Amniotic stem cell (primary cell): ENCODE data around the gene DCANP1.
A peak's percentile ranks its signal among the peaks of the same experiment; 100 is the strongest.

ENCODE experiments used
- DNase-seq: peaks from one replicate; lab custom pipeline; 2025; lab: John Stamatoyannopoulos, UW

The DCANP1 gene

GRCh38 chr5:135423146-135423845 is 23.9 kb downstream of the DCANP1 start:
- DNase-seq, result no peak

GRCh38 chr5:135422419-135422818 is 24.7 kb downstream of the DCANP1 start:
- no peak for DNase-seq

- DNase-seq, result no peak
These were observed 30.1 kb downstream of the DCANP1 start for GRCh38 chr5:135417083-135417482.

GRCh38 chr5:135405082-135405481 is 42.1 kb downstream of the DCANP1 start:
- DNase-seq, result no peak

- DNase-seq, result no peak
These were observed 45.1 kb downstream of the DCANP1 start for GRCh38 chr5:135402031-135402430.

GRCh38 chr5:135400866-135401265 is 46.3 kb downstream of the DCANP1 start:
- no peak for DNase-seq

GRCh38 chr5:135399794-135400542 is 47.2 kb downstream of the DCANP1 start:
- DNase-seq, result no peak

- DNase-seq, result peak; percentile 83
These were observed 48.0 kb downstream of the DCANP1 start, which contains the start of gene MACROH2A1 for GRCh38 chr5:135398855-135399793. TSS of gene MACROH2A1 (minus strand) at chr5:135399231. CDS start at chr5:135389093, 10,138 bp downstream.

GRCh38 chr5:135398160-135398854 is 48.8 kb downstream of the DCANP1 start:
- no peak for DNase-seq

- no peak for DNase-seq
These were observed 50.1 kb downstream of the DCANP1 start for GRCh38 chr5:135397084-135397483.

- no peak for DNase-seq
These were observed 50.6 kb downstream of the DCANP1 start for GRCh38 chr5:135396459-135397055.

- DNase-seq, result no peak
These were observed 51.3 kb downstream of the DCANP1 start for GRCh38 chr5:135395866-135396265.

GRCh38 chr5:135395451-135395850 is 51.7 kb downstream of the DCANP1 start:
- no peak for DNase-seq
